Measurements from ENCODE around the gene TPRN. TPM values are rescaled to one million over a fixed set of nuclear protein-coding genes. Genes with fewer than 3 reads are reported as not detected.

TPRN gene
- total RNA-seq, 1 donor from 2014 or later: 16.0 TPM

GRCh38 chr9:137221506-137222111, 21.1 kb upstream of the TPRN start:
- Histone ChIP-seq H3K4me2 (ENCODE audit: low read length) (peak overlapping the region; percentile 95), H3K36me3 (ENCODE audit: insufficient read depth, low read length) (no peaks in the 10 kb centered on the region), H3K4me3 (ENCODE audit: insufficient read depth, low read depth, low read length) (no peak overlapping the region), H3K9me3 (ENCODE audit: insufficient read depth, low read depth, low read length) (no peaks in the 10 kb centered on the region), H3K4me1 (ENCODE audit: insufficient read depth, low read length) (peaks cover 22% of the 10 kb centered on the region), H4K20me1 (ENCODE audit: insufficient read depth, low read length) (peaks cover 8% of the 10 kb centered on the region), H3K9ac (ENCODE audit: low read length) (no peak overlapping the region), H3K79me2 (ENCODE audit: insufficient read depth, low read length) (no peaks in the 10 kb centered on the region), H2AFZ (ENCODE audit: low read depth, low read length) (no peak overlapping the region), H3K27ac (ENCODE audit: low read depth, low read length) (no peak overlapping the region), H3K27me3 (ENCODE audit: insufficient read depth, low read length) (no peaks in the 10 kb centered on the region)
- FAIRE-seq (no peak), DNase-seq (ENCODE audit: low read depth) (no peak)
- Mint-ChIP-seq H3K27ac (ENCODE audit: unreplicated experiment) (no peak overlapping the region), H3K27me3 (ENCODE audit: low read depth, unreplicated experiment) (no peaks in the 10 kb centered on the region), H3K4me1 (ENCODE audit: low read depth, unreplicated experiment) (peaks cover 10% of the 10 kb centered on the region), H3K36me3 (ENCODE audit: low read depth, unreplicated experiment) (no peaks in the 10 kb centered on the region), H3K9me3 (ENCODE audit: unreplicated experiment) (no peaks in the 10 kb centered on the region), H3K4me3 (ENCODE audit: unreplicated experiment) (no peak overlapping the region)
- no peak for TF ChIP-seq EZH2 (IDR thresholded peaks at IDR 0.05; ENCODE audit: insufficient read depth, low read length)
- no peak for TF ChIP-seq CTCF (IDR thresholded peaks at IDR 0.05; ENCODE audit: insufficient read depth, low read depth, low read length)

- Histone ChIP-seq H3K4me3 (ENCODE audit: insufficient read depth, low read depth, low read length) (no peak overlapping the region), H2AFZ (ENCODE audit: low read depth, low read length) (no peak overlapping the region), H3K9me3 (ENCODE audit: insufficient read depth, low read depth, low read length) (no peaks in the 10 kb centered on the region), H3K4me1 (ENCODE audit: insufficient read depth, low read length) (peaks cover 20% of the 10 kb centered on the region), H3K27me3 (ENCODE audit: insufficient read depth, low read length) (no peaks in the 10 kb centered on the region), H3K4me2 (ENCODE audit: low read length) (no peak overlapping the region), H3K79me2 (ENCODE audit: insufficient read depth, low read length) (no peaks in the 10 kb centered on the region), H3K9ac (ENCODE audit: low read length) (no peak overlapping the region), H4K20me1 (ENCODE audit: insufficient read depth, low read length) (peaks cover 8% of the 10 kb centered on the region), H3K27ac (ENCODE audit: low read depth, low read length) (no peak overlapping the region), H3K36me3 (ENCODE audit: insufficient read depth, low read length) (no peaks in the 10 kb centered on the region)
- Mint-ChIP-seq H3K36me3 (ENCODE audit: low read depth, unreplicated experiment) (no peaks in the 10 kb centered on the region), H3K27ac (ENCODE audit: unreplicated experiment) (no peak overlapping the region), H3K9me3 (ENCODE audit: unreplicated experiment) (no peaks in the 10 kb centered on the region), H3K4me3 (ENCODE audit: unreplicated experiment) (peak overlapping the region; percentile 64), H3K27me3 (ENCODE audit: low read depth, unreplicated experiment) (no peaks in the 10 kb centered on the region), H3K4me1 (ENCODE audit: low read depth, unreplicated experiment) (peaks cover 6% of the 10 kb centered on the region)
- FAIRE-seq (no peak), DNase-seq (ENCODE audit: low read depth) (no peak)
- no peak for TF ChIP-seq CTCF (IDR thresholded peaks at IDR 0.05; ENCODE audit: insufficient read depth, low read depth, low read length)
- no peak for TF ChIP-seq EZH2 (IDR thresholded peaks at IDR 0.05; ENCODE audit: insufficient read depth, low read length)
Measured at GRCh38 chr9:137221095-137221505, 20.6 kb upstream of the TPRN start.

GRCh38 chr9:137220317-137221094, 20.0 kb upstream of the TPRN start:
- H3K36me3 Mint-ChIP-seq (ENCODE audit: low read depth, unreplicated experiment): no peaks in the 10 kb centered on the region
- Histone ChIP-seq H4K20me1 (ENCODE audit: insufficient read depth, low read length) (peaks cover 8% of the 10 kb centered on the region), H3K27me3 (ENCODE audit: insufficient read depth, low read length) (no peaks in the 10 kb centered on the region), H3K9me3 (ENCODE audit: insufficient read depth, low read depth, low read length) (no peaks in the 10 kb centered on the region), H3K79me2 (ENCODE audit: insufficient read depth, low read length) (no peaks in the 10 kb centered on the region), H3K4me1 (ENCODE audit: insufficient read depth, low read length) (peaks cover 20% of the 10 kb centered on the region), H2AFZ (ENCODE audit: low read depth, low read length) (no peak overlapping the region), H3K27ac (ENCODE audit: low read depth, low read length) (no peak overlapping the region), H3K4me3 (ENCODE audit: insufficient read depth, low read depth, low read length) (no peak overlapping the region), H3K9ac (ENCODE audit: low read length) (no peak overlapping the region), H3K36me3 (ENCODE audit: insufficient read depth, low read length) (no peaks in the 10 kb centered on the region), H3K4me2 (ENCODE audit: low read length) (no peak overlapping the region)
- FAIRE-seq (no peak), DNase-seq (ENCODE audit: low read depth) (no peak)
- H3K9me3 Mint-ChIP-seq (ENCODE audit: unreplicated experiment): no peaks in the 10 kb centered on the region
- H3K4me1 Mint-ChIP-seq (ENCODE audit: low read depth, unreplicated experiment): peaks cover 6% of the 10 kb centered on the region
- H3K4me3 Mint-ChIP-seq (ENCODE audit: unreplicated experiment): peak overlapping the region; percentile 64
- H3K27ac Mint-ChIP-seq (ENCODE audit: unreplicated experiment): no peak overlapping the region
- no peaks in the 10 kb centered on the region for H3K27me3 Mint-ChIP-seq (ENCODE audit: low read depth, unreplicated experiment)
- no peak for TF ChIP-seq CTCF (IDR thresholded peaks at IDR 0.05; ENCODE audit: insufficient read depth, low read depth, low read length)
- TF ChIP-seq EZH2 (IDR thresholded peaks at IDR 0.05; ENCODE audit: insufficient read depth, low read length): no peak
